NCI-H2227 (cell line): ENCODE measurements around the gene CACNA1G.

Experiments
- DNase-seq: peaks from one replicate; lab custom pipeline; 2025; ENCODE audit not compliant: unreplicated experiment; lab: John Stamatoyannopoulos, UW

Gene CACNA1G

DNA sequence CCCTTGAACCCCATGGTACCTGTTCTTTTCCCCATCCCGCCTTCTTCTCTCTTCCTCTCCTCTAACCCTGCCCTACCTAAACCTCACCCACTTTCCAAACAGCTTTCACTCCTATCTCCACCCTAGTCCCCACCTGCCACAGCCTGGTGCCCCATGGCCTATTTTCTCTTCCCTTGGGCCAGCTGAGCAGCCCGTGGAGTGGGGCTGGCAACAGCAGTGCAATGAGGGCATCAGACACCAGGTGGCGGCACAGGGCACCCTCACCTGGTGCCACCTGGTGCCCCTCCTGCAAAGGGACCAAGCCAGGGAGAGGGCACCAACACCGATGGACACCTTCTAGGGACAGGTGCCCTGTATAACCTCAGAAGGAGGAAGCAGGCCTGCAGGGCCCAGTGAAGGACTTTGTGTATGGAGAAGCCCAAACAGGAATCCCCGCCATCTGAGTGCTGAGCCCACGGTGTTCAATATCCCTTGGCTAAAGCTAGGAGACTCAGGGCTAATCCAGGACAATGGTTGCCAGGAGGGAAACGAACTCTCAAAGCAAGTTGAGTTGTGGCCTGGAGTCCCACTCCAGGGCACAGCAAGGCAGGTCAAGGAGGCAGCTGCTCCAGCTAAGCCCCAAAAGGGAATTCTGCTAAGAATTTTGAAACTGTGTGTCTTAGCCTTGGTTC, 70.1 kb downstream of the CACNA1G start:
- peak; percentile 36 for DNase-seq

DNA sequence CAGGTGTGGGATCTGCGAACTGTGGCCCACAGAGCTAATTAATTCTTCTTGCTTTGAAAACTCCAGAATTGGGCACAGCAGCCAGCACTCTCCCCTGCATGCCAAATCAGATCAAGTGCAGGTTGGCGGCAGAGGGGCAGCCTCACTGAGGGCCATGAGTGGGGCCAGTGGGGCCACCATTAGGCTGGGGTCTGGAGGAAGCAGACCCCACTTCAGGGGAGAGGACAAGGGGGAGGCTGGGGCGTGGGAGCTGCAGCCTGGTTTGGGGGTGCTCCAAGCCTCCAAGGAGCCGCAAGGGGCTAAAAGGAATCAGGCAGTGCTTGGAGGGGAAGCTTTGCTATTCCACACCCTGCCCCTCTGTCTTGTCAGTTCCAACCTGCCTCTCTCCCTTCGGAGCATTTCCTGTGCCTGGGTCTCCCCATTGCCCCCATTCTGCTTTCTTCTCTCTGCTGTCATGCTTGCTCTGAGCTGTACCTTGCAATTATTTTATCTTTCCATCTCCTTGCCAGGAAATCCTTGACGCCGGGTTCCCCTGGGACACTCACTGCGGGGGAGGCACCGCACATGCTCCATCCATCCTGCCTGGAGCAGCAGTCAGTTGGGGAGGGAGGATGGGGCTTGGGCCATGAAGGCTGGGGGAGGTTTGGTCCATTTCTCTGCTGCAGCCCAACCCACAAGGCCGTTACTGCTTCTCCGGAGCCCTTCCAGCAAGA, 70.8 kb downstream of the CACNA1G start:
- DNase-seq, result no peak

DNA sequence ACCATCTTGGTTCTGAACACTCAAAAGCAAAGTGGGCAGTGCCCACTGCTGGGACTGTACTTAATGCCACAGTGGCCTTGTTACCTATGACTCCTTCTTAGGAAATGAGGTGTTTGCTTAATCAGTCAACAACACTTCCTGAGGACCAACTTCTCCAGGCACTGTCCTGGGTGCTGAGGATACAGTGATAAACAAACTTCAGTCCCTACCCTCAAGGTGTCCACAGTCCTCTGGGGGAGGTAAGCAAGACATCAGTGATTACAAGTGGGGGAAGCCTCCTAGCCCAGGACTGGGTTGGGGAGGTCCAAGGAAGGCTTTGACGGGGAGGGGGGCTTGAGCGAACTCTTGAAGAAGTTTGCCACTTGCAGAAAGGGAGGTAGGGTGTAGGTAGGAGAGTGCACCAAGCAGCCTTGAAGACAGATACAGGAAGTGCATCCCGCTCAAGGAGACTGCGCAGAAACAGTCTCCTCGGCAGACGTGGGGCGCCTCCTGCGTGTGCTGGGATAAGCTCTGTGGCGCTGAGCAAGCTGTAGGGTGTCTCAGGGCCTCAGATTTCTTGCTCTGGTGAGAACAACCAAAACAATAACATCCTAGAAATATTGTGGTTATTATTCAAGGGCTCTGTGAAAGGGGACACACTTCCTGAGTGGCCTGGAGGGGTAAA, 71.5 kb downstream of the CACNA1G start:
- DNase-seq, result no peak

DNA sequence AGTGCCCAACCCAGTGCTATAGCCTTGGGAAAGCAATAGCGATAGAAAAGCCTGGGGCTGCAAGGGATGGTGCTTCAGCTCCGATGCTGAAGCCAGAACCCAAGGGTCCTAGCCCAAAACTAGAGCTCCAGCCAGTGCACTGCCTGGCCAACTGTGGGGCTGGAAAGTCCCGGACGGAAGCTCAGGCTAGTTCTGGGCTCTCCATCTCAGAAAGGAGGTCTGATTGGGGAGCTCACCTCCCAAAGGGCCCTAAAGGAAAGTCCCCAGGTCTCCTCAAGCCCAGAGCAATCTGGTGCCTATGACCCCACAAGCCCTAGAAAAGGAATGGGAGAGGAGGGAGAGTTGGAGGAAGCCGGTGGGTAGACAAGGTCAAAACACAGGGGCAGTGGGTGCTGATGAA, 72.1 kb downstream of the CACNA1G start:
- DNase-seq, result no peak

DNA sequence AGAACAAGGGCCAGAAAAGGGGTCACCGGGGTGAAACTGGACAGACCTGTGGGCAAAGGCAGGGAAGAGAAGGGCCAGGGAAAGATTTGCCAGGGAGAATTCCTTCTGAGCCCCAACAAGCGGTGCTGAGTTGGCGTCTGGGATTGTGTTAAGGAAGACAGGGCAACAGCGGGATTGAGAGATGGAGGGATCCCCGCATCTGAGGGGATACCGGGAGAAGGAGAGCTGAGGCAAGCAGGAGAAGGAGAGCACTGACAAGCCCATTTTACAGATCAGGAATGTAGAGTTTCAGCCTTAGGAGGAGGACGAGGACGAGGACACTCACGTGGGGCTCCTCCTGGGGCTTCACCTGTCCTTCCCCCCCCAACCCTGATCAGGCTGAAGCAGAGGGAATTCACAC, 73.2 kb downstream of the CACNA1G start:
- DNase-seq, result no peak

DNA sequence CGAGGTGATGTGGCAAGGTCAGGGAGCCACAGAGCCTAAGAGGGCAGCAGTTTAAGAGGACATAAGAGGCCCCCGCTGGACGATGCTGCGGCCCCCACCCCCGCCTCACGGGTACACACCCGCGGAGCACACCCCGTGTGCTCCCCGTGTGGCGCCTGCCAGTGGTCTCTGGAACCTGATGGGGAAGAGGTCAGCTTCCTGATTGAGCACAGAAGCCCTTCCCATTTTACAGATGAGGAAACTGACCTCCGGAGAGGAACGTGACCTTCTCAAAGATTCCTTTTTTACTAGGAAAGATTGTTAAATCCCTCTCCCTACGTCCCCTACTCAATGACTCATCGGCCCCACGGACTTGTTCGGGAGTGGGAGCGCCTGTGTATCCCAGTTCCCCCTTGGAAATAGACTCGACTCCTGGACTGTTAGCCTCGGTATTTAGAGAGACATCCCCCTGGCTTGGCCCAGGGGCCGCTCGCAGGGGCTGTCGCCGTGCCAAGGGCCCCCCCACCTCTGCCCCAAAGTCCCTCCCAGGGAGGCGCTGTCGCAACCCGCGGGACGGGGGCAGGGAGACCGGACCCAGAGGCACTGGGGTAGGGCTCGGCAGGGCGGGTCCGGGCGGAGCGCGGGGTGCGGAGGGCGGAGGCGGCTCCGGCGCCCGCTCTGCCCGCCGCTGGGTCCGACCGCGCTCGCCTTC, 73.9 kb downstream of the CACNA1G start, which contains the start of gene ABCC3:
Gene ABCC3 (plus strand): TSS at position 658 of the 691 bp plus-strand sequence. CDS start 56 bp downstream, outside the sequence.
- no peak for DNase-seq

DNA sequence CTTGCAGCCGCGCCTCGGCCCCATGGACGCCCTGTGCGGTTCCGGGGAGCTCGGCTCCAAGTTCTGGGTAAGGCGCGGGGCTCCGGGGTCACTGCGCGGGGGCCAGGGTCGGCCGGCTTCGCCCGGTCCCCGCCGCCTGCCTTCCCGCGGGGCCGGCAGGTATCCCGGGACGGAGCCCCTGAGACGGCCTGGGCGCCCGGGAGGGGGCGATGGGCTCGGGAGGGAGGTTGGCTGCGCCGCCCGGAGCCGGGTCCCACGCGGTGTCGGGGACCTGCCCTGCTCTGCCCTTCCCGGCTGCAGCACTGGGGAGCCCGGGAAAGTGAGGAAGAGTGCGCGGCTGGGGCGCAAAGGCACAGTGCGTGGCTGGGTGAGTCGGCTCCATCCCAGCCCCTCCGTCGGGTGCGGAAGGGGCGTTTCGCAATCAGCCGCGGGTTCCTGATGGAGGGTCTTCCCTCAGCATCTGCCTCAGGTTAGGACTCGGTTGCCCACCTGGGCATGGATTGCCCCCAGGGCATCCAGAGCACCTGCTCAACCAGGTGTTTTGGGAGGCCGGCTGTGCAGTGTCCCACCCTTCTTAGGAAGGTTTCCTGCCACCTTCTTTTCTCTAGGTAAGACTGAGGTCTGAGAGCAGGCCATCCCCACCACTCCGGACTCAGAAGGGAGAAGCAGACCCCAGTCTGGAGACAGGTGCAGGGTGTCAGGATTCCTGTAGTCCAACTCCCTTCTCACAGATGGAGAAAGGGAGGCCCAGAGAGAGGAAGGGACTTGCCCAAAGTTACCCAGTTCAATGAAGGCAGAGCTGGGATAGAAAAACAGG, 74.6 kb downstream of the CACNA1G start:
- no peak for DNase-seq

DNA sequence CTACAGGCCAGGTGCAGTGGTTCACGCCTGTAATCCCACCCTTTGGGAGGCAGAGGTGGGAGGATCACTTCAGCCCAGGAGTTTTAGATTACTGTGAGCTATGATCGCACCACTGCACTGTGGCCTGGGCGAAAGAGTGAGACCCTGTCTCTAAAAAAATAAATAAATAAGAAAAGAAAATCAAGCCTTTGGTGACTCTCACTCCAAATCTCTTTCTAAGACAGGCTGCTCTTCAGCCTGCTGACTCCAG, 75.1 kb downstream of the CACNA1G start:
- no peak for DNase-seq

DNA sequence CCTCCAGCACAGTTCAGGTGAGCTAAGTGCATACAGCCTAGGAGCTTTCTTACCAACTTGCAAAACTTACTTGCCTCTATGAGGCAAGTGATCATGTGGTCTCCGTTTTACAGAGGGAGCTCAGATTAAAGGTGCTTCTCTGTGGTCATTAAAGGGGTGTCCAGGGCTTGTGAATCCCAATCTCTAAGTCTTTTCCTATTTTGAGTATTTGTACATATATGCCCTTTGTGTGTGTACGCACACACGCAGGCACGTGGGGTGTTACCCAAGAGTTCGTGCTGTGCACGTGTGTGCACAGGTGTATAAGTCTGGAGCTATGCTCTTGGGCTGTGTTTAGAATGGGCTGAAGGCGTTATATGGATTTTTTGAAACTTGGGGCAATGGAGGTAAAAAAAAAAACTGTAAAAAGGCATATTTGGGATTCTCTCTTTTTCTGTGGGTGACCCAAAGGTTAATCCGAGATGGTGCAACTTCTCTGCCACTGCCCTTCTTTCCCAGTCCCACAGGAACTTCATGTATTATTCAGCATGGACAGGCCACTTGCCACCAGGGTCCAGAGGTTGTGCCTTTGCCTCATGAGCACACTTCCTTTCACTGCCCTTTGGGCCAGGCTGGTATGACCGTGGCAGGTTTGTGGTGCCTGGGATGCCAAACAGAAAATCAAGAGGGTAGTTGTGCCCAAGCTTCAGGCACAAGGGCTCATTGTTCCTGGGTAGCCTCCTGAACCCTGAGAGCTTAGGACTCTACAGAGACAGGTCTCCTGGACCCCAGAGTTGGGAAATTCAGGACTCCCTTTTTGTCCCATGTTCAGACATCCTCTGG, 75.7 kb downstream of the CACNA1G start:
- no peak for DNase-seq

DNA sequence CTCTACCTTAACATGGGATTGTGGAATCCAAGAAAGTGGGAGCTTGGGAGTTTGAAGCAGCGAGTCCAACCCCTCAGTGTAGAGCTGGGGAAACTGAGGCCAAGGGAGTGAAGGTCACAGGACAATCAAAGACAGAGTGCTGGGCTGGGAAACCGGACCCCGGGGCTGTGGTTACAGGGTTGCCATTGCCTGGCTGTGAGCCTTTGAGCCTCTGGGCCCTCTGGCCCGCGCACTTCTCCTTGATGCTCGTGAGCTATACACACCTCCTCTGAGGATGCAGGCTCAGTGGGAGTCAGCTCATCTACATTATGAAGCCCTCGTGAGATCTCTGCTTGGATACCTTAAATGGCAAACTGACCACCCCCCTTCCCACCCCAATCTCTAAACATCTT, 76.3 kb downstream of the CACNA1G start:
- no peak for DNase-seq

DNA sequence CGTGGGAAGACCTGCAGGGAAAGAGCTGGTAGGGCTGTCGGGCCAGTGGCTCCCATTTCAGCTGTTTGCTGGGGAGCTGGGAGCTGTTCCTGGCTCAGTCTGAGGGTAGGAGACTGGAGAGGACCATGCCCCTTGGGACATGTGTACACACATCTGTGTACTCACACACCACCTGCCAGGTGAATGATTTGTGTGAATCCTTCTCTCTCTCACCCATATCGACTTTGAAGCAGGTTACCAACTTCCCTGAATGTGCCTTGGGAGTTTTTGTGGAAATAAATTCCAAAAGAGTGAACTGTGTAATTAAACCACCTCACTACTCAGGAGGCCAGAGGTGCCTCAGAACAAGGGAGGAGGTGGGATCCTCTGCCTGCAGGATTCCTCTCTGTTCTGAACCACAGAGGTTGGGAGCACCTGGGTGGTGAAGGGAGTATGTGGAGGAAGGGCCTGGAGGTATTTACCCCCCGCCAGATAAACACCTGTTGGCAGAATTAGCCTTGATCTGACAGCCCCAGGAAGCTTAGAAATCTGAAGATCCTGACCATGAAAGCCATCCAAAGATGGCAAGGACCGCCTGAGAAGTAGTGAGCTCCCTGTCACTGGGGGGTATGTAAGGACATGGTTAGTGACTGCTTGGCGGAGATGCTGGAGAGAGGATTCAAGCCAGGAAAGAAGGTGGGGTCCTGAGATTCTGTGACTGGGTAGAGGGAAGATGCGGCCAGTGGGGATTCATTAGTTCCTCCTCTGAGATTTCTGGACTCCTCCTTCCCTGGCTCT, 77.5 kb downstream of the CACNA1G start:
- no peak for DNase-seq

DNA sequence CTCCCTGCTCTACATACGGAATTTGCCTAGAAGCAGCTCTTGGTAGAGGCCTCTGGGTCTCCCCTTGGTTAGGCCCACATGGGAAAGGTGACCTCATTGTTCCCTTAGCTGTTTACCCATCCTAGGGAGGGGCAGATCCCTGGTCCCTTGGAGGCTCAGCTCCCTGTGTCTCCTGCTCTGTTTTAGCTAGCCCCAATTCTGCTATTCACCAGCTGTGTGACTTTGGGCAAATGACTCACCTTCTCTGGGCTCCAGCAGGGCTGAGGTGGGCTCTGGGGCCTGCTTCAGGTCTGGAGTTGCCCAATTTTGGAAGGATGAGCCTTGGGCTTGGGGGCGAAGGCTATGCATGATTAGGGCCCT, 78.1 kb downstream of the CACNA1G start:
- no peak for DNase-seq

DNA sequence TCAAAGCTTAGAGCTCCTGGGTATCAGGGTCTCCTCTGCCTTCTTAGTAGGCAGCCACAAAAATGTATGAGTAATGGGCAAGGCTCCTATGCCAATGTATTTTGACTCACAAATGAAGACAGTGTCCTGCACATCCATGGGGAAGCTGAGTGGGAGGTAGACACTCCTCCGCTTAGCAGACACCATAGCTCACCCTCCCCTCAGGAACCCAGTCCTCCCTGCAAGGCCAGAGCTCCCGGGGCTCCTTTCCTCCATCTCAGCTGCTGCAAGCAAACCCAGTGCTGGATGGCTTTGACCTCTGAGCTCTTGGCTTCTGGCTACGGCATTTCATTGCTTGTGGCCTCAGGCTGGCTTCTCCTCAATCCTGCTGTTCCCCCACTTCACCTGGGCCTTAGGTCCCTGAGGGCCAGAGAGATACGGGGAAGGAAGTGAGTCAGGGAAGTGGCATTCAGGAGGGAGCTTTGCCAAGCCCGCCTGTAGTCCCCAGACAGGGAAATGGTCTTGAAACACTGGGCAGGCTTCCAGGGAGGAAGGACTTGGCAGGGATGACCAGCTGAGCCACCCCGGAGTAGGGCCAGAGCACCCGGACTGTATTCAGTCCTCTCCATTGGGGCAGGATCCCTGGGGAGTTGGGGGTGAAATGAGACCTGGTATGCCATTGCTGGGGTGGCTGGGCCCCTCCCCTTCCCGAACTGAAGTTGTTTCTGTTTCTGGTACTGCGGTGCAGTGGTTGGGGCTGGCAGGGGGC, 78.6 kb downstream of the CACNA1G start:
- no peak for DNase-seq

DNA sequence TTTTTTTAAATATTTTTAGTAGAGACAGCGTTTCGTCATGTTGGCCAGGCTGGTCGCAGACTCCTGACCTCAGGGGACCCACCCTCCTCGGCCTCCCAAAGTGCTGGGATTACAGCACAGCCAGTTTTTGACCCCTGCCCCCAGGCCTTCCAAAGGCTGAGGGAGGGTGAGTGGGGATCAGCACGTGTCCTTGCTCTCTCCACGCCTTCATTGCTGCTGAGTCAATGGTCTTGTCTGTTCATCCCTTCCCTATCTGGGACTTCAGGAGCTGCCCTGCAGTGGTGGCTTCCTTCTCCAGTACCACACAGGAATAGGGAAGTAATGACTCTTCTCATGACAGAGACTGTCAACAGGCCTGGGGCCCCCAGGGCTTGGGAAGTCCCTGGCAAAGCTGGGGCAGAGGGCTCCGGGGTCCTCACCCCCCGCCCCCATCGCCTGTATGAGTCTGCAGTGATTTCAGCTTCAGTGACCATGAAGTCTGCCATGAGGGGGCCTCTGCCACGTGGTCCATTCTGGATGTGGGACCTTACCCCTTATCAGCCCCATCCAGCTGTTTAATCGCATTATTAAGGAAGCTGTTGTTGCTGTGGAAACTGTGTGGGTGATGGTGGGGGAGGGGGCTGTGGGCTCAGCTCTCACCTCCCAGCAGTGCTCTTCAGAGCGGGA, 80.3 kb downstream of the CACNA1G start:
- no peak for DNase-seq

DNA sequence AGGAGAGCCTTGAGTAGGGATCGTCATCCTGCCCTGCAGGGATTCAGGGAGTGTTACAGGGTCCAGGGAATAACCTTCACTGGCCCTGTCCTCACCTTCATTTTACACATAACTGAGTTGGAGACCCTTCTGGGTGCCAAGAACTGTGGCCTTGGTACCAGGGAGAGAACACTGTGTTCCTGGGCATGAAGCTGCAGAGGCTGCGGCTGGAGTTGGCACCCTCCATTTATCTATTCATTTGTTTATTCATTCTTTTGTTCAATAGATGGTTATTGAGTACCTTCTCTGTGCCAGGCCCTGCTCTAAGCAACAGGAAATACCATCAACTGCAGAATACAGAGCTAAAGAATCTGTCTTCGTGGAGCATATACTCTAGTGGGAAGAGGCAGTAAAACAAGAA, 80.8 kb downstream of the CACNA1G start:
- no peak for DNase-seq

DNA sequence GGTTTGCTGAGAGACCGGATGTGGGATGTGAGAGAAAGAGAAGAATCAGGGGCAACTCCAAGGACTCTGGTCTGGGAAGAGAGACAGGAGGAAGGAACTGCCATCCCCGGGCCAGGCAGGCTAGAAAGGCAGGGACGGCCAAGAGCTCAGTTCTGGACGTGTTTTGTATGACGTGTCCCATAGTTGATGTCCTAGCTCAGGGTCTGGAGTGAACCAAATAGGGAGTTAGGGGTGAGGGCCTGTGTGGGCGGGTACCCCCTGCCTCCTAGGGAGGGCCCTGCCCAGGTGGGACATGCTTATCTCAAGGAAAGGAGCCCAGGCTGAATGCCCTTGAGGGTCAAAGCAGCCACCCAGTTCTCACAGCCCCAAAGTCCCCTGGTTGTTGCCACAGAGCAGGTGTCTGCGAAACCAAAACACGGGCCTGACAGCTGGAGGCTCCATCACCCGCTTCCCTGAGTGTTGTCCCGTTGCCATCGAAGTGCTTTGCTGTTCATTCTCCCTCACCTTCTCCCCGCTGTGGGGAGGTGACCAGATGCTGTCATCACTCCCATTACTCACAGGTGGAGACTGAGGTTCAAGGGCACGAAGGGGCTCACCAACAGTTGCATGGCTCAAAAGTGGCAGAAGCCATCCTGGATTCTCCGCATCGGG, 81.7 kb downstream of the CACNA1G start:
- DNase-seq, result no peak

DNA sequence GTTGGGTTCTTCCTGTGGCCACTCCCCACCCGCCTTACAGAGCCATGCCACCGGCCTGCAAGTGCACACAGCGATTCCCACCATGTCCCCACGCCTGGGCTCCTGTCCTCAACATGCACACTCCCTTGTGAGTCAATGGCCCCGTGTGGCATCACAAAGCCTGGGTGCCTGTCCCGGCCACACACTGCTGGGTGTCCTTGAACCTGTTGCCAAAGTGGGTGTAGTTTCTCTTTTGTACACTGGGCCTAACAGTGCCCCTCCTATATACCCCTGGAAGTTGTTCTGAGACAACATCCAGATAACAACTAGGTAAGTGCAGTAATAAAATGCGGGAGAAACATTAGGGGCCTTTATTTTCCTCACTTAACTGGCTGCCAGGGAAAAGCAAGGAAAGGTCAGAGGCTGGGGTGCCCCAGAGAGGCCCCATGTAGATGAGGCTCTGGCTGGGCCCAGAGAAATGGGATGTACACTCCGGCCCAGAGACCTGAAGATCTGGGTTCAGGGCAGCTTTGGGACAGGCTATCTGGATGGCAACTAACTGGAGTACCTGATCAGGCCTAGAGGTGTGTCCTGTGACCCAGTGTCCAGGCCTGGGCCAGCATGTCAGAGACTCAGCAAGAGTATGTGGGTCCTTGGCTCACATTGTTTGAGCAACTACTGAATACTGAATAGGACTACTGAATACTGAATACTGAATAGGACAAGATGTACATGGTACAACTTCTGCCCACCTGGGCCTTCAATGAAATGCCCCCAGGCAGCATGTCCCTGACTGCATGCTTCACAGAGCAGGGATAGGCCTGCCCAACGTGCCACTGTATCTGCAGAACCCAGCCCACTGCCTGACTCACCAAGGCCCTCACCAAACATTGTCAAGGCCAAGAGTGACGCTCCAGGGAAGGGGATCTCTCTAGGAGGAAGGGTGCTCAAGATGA, 82.5 kb downstream of the CACNA1G start:
- no peak for DNase-seq
